GM21390 (cell line): ENCODE results near the gene RNF151.
"Not testable (repeated sequence)": the region's sequence is repeated elsewhere in the genome, so short reads cannot be mapped to it uniquely, and the experiment has no call there.

ENCODE experiments used
- ATAC-seq: cut with Tn5 transposase; IDR thresholded peaks from one replicate; pipeline ENCODE4 v1.9.1; 2021; ENCODE audit not compliant: unreplicated experiment

The RNF151 gene

GRCh38 chr16:1958715-1959268 lies 7.9 kb upstream of the RNF151 start:
- ATAC-seq, result no peak

DNA sequence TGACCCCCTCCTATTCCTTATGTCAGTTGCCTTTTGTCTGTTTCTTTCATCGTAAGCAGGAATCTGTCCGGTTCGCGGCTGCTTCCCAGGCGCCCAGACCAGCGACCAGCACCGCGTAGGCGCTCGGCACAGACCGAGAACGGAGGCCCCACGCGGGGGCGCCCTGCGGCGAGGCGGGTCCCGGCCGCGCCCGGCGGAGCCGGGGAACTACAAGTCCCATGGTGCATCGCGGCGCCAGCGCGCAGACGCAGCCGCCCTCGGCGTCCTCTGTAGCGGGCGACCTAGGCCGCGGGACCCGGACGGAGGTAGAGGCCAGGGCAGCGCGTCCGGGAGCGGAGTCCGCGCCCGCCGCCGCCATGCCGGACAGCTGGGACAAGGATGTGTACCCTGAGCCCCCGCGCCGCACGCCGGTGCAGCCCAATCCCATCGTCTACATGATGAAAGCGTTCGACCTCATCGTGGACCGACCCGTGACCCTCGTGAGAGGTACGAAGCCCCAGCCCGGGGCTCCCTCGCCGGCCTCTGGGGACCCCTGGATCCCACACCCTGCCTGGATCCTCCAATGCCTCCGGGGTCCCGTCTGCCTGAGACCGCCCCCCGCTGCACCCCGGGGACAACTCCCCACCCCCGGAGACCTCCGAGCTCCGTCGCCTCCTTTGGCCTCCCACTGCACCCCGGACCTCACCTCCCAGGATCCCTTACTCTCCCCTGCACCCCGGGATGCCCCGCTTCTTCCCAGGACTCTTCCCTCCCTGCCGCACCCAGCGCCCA lies 7.2 kb upstream of the RNF151 start, which contains the start of gene NDUFB10:
Gene NDUFB10 (plus strand): TSS at position 270 of the 771 bp plus-strand sequence. CDS start 87 bp downstream, at position 357.
- peak; percentile 61 for ATAC-seq

DNA sequence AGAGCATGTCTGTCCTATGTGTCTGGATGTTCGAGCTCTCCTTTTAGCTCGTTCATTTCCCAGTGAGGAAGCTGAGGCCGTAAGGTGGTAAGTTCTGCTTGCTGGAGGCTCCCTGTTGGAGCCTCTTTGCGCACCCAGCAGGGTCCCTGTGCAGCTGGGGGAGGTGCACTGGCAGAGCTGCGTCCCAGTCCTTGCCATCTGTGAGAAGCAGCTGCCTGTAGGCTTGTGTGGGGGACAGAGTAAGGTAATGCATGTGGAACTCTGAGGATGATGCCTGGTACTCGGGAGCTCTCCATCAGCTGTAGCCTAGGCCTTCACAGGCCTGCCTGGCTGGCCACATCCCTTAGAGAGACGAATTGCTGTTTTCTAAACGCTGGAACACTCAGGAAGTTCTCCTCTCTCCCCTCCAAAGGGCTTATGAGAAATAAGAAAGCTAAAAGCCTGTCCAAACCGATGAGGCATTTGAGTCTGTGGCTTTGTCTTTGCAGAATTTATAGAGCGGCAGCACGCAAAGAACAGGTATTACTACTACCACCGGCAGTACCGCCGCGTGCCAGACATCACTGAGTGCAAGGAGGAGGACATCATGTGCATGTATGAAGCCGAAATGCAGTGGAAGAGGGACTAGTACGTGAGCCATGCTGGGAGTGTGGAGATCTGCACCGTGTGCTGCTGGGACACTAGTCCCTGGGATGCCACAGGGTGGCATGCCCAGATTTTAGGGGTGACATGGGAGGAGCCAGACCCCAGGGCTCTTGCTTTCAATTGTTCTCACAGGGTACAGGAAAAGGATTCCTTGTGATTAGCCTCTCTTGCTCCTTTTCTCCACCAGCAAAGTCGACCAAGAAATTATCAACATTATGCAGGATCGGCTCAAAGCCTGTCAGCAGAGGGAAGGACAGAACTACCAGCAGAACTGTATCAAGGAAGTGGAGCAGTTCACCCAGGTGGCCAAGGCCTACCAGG lies 5.7 kb upstream of the RNF151 start:
- ATAC-seq, result no peak

- no peak for ATAC-seq
Measured at GRCh38 chr16:1961651-1962067, 5.0 kb upstream of the RNF151 start.

GRCh38 chr16:1962161-1963153 lies 4.2 kb upstream of the RNF151 start:
- ATAC-seq, result not testable (repeated sequence)

DNA sequence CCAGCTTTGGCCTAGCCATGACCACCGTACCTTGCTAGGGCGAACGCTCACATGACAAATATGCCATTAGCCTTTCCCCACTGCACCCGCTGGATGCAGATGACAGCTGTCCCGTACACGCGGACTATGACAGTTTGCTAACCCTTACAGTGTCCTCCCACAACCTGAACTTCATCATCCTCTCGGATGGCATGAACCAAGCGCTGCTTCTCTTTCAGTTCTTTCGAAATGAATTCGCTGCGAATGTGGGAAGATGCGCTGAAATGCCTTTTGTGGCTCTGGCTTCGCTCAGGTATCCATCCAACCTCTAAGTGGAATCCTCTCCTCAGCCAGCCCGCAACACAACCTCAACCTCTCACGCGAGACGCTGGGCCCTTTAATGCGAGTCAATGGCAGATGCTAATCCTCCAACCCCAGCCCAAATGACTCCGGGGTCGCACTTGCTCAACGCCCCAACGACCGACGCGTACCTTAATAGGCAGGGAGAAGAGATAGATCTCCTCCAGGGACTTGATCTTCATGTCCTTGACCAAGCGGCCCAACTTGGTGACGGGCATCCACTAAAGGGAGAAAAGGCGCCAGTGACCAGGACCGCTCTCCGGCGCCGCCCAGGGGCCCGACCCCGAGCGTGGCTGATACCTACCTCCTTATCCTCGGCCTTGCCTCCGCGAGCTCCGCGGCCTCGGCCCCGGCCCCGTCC lies 2.7 kb upstream of the RNF151 start:
- peak; percentile 10 for ATAC-seq

DNA sequence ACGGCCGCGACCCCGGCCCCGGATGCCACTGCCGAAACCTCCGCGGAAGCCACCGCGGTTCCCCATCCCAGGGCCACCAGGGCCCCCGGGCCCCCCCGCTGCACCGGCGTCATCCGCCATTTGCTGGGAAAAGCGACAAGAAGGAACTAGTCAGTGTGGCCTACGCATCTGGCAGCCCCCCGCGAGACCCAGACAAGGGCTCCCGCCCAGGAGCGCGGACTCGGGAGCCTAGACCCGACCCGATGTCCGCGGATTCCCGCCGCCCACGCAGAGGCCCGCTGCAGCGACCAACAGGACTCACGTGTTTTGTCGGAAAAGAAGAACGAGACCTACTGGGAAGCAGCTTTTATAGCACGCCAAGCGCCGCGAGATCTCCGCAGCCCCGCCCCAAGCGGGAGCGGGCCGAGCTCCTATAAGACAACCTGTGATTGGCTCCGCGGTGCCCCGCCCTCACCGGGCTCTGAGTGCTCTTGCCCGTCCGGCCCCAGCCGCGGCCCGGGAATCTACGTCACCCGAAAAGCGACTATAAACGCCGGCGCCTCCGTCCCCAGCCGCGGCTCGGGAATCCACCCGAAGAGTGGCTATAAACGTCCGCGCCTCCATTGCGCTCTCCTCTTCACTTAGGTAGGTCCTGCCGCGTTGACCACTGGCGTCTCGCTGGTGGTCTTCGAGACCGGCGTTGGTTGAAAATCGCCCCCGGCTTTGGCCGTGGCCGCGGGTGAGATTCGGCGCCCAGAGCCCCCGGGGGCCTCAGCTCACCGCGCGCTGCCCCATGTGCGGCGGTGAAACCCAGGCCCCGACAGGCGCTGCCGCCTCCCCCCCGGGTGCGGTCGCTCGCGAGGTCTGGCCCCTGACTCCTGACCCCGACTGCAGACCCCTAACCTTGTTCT lies 1.9 kb upstream of the RNF151 start, which contains the start of gene RPS2:
Gene RPS2 (minus strand): TSS at position 321 of the 890 bp plus-strand sequence. CDS start 201 bp downstream, at position 120.
- peak; percentile 78 for ATAC-seq

DNA sequence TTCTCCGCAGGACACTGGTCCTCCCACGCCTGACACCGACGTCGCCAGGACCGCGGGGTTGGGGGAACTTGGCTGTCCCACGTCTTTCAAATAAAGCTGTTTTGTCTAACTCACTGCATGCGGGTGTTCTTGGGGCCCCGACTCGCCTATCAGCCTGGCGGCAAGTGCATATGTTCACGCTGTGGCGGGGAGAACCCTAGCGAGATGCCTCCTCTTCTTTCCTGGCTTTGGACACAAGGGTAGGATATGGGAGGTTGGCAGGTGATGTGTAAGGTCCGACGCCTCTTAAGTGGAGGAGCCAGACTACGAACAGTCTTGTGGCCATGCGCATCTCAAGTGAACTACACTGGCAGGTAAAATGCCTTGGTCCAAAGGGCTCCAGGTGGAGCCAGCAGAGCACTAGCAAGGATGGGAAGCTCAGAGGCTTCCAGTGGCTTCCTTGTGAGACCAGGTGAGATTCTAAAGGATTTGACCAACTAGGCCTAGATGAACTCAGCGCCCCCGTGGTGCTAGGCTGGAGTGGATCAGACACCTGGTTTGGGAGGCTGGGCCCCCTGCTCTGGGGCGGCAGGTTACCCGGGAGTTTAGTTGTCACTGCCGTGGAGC lies 1.2 kb upstream of the RNF151 start:
- ATAC-seq, result no peak

DNA sequence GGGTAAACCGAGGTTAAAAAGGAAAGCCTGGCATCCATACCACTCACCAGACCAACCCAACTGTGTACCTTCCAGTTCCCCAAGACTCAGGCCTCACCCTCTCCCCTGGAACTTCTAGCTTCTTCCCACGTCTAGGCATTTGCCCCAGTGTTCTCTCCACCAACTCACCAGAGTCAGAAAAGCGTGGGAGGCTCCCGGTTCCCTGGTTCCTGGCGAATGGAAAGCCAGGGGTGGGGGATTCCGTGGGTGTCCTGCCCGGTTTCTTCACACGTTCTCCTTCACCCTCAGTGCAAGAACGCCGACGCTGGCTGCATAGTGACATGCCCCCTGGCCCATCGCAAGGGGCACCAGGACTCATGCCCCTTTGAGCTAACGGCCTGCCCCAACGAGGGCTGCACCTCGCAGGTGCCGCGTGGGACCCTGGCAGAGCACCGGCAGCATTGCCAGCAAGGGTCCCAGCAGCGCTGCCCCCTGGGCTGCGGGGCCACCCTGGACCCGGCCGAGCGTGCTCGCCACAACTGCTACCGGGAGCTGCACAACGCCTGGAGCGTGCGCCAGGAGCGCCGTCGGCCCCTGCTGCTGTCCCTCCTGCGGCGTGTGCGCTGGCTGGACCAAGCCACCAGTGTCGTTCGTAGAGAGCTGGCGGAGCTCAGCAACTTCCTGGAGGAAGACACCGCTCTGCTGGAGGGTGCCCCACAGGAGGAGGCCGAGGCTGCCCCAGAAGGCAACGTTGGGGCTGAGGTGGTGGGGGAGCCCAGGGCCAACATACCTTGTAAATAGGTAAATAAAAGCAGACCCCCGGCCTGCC lies 1.7 kb downstream of the RNF151 start:
- ATAC-seq, result no peak

DNA sequence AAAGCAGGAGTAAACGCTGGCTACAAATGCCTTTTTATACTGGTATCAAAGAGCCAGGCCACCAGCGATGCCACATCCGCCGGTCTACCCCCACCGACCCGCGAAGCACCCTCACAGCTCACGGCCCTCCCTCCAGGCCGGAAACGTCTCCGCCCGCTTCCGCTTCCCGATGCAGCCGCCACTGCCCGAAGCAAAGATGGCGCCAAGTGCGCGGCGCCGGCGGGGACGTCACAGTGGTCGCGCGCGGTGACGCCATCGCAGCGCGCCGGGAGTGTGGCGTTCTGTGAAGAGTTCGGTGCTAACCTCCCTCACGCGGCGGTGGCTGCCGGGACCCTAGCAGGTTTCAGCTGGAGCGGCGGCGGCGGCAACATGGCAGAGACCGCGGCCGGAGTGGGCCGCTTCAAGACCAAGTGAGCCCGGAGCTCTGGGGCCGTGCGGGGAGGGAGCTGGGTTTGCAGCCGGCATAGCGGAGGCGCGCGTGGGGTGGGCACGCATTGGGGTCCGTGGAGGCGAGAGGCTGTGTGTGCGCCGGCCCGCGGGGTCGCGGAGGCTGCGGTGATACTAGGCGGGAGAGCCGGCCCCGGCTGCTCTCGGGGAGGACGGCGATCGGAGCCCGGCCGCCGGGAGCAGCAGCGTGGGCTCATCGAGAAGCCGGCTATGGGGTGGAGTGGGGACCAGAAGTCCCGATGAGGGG lies 5.3 kb downstream of the RNF151 start, which contains the start of gene TBL3:
Gene TBL3 (plus strand): TSS at position 258 of the 694 bp plus-strand sequence. CDS start 112 bp downstream, at position 370.
- ATAC-seq, result peak; percentile 70

GRCh38 chr16:1972490-1972877 lies 5.8 kb downstream of the RNF151 start:
- no peak for ATAC-seq

- ATAC-seq, result no peak
Measured at GRCh38 chr16:1973461-1974156, 7.0 kb downstream of the RNF151 start.

DNA sequence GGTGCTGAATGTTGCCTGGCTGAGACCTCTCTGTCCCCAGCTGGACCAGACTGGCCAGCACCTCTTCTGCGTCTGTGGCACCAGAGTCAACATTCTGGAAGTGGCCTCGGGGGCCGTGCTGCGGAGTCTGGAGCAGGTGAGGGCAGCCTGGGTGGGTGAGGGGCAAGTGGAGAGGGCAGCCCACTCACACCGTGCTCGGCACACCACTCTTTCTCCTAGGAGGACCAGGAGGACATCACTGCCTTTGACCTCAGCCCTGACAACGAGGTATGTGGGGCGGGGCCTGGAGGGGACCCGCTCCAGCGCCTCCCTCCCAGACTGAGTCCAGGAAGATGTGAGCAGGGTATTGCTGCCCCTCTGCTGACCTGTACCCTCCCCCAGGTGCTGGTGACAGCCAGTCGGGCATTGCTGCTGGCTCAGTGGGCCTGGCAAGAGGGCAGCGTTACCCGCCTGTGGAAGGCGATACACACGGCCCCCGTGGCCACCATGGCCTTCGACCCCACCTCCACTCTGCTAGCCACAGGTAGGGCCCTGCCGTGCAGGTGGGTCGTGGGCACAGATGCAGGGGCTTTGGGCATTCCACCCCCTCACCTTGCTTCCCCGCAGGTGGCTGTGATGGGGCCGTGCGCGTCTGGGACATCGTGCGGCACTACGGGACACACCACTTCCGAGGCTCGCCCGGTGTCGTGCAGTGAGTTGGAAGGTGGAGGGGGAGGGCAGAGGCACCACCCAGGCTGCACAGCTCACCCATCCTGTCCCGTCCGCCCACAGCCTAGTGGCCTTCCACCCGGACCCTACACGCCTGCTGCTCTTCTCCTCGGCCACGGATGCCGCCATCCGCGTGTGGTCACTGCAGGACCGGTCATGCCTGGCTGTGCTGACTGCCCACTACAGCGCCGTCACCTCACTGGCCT lies 7.8 kb downstream of the RNF151 start:
- no peak for ATAC-seq

- ATAC-seq, result no peak
Measured at GRCh38 chr16:1975432-1976215, 9.0 kb downstream of the RNF151 start.
